Umbilical cord (tissue), 2 donors: Measurements from ENCODE around the gene MAP3K14. TPM values are rescaled to one million over a fixed set of nuclear protein-coding genes. Genes with fewer than 3 reads are reported as not detected.
"Not testable (repeated sequence)": the region's sequence is repeated elsewhere in the genome, so short reads cannot be mapped to it uniquely, and the experiment has no call there.

Source experiments
- DNase-seq: peaks from one replicate; pipeline ENCODE4 v3.0.0-alpha.2; 2015; ENCODE audit warnings: low spot score
- total RNA-seq: library from RNA; depleted of rRNA; stranded (reverse); fragments of >200 nt; gene quantifications from one replicate; pipeline ENCODE4 v1.2.3, GENCODE V29; 2014; ENCODE audit warnings: low replicate concordance; ENCODE audit not compliant: insufficient read depth

The MAP3K14 gene
- 0.96 TPM for total RNA-seq

GRCh38 chr17:45316434-45317110, at the start of gene MAP3K14:
Gene MAP3K14 (minus strand): TSS chr17:45317020. CDS start chr17:45290745, 26,275 bp downstream.
- DNase-seq = peak; percentile 79

- DNase-seq = no peak
Measured at GRCh38 chr17:45366049-45366448, 49.2 kb upstream of the MAP3K14 start.

- no peak for DNase-seq
Measured at GRCh38 chr17:45364531-45365390, 47.9 kb upstream of the MAP3K14 start.

- no peak for DNase-seq
Measured at GRCh38 chr17:45363498-45363897, 46.7 kb upstream of the MAP3K14 start.

GRCh38 chr17:45361976-45362375, 45.2 kb upstream of the MAP3K14 start:
- DNase-seq = no peak

GRCh38 chr17:45361451-45361850, 44.6 kb upstream of the MAP3K14 start:
- DNase-seq = no peak

GRCh38 chr17:45357364-45357997, 40.7 kb upstream of the MAP3K14 start:
- DNase-seq = no peak

GRCh38 chr17:45355087-45355486, 38.3 kb upstream of the MAP3K14 start:
- DNase-seq = no peak

- no peak for DNase-seq
Measured at GRCh38 chr17:45353043-45353442, 36.2 kb upstream of the MAP3K14 start.

GRCh38 chr17:45351831-45352230, 35.0 kb upstream of the MAP3K14 start:
- DNase-seq = no peak

GRCh38 chr17:45347444-45347843, 30.6 kb upstream of the MAP3K14 start:
- DNase-seq = peak; percentile 52

- peak; percentile 35 for DNase-seq
Measured at GRCh38 chr17:45346216-45347015, 29.6 kb upstream of the MAP3K14 start.

GRCh38 chr17:45345554-45346215, 28.9 kb upstream of the MAP3K14 start:
- DNase-seq = peak; percentile 91

- no peak for DNase-seq
Measured at GRCh38 chr17:45345246-45345553, 28.4 kb upstream of the MAP3K14 start.

GRCh38 chr17:45343967-45344664, 27.3 kb upstream of the MAP3K14 start:
- DNase-seq = not testable (repeated sequence)

- no peak for DNase-seq
Measured at GRCh38 chr17:45342871-45343526, 26.2 kb upstream of the MAP3K14 start.

GRCh38 chr17:45342306-45342705, 25.5 kb upstream of the MAP3K14 start:
- no peak for DNase-seq

GRCh38 chr17:45341533-45342158, 24.8 kb upstream of the MAP3K14 start:
- DNase-seq = peak; percentile 92
